H9 (cell line): ENCODE measurements around the gene SLC17A2. TPM values are rescaled to one million over a fixed set of nuclear protein-coding genes. Genes with fewer than 3 reads are reported as not detected.

Experiments
- DNase-seq: peaks from one replicate; pipeline ENCODE4 v3.0.0-alpha.2; 2017
- H2AFZ ChIP-seq: one replicate; pipeline ENCODE4 v1.6.1; 2013; ENCODE audit warnings: mild to moderate bottlenecking, low read length, control low read depth, moderate library complexity
- H2AK5ac ChIP-seq: 2 replicates; pipeline ENCODE4 v1.6.1; 2013; ENCODE audit warnings: low read length, control low read depth, mixed read lengths; ENCODE audit not compliant: insufficient read length
- H2BK120ac ChIP-seq: one replicate; pipeline ENCODE4 v1.6.1; 2013; ENCODE audit warnings: low read depth, mild to moderate bottlenecking, low read length, control low read depth, inconsistent platforms; ENCODE audit not compliant: poor library complexity, severe bottlenecking
- H2BK12ac ChIP-seq: 2 replicates; pipeline ENCODE4 v1.6.1; 2013; ENCODE audit warnings: low read length, control low read depth, mixed read lengths, low read depth; ENCODE audit not compliant: insufficient read length
- H2BK15ac ChIP-seq: 2 replicates; pipeline ENCODE4 v1.6.1; 2013; ENCODE audit warnings: low read depth, low read length, control low read depth
- H2BK20ac ChIP-seq: one replicate; pipeline ENCODE4 v1.6.1; 2013; ENCODE audit warnings: low read depth, mild to moderate bottlenecking, low read length, control low read depth, inconsistent platforms; ENCODE audit not compliant: poor library complexity, severe bottlenecking
- H2BK5ac ChIP-seq: 2 replicates; pipeline ENCODE4 v1.6.1; 2013; ENCODE audit warnings: low read length, control low read depth, mixed read lengths; ENCODE audit not compliant: insufficient read length
- H3K14ac ChIP-seq: 2 replicates; pipeline ENCODE4 v1.6.1; 2013; ENCODE audit warnings: low read length, control low read depth; ENCODE audit not compliant: insufficient read depth
- H3K18ac ChIP-seq: 2 replicates; pipeline ENCODE4 v1.6.1; 2013; ENCODE audit warnings: low read depth, mild to moderate bottlenecking, mixed read lengths, low read length, control low read depth; ENCODE audit not compliant: insufficient read length
- H3K23ac ChIP-seq: 2 replicates; pipeline ENCODE4 v1.6.1; 2013; ENCODE audit warnings: low read length, control low read depth, mixed read lengths, low read depth; ENCODE audit not compliant: insufficient read length
- H3K23me2 ChIP-seq: 2 replicates; pipeline ENCODE4 v1.6.1; 2013; ENCODE audit warnings: low read depth, mild to moderate bottlenecking, mixed read lengths, low read length, control low read depth; ENCODE audit not compliant: insufficient read length, poor library complexity, severe bottlenecking
- H3K27ac ChIP-seq: 2 replicates; pipeline ENCODE4 v1.5.1; 2013; ENCODE audit warnings: low read length, control low read depth, mixed read lengths, low read depth; ENCODE audit not compliant: insufficient read length
- H3K27me3 ChIP-seq: 2 replicates; pipeline ENCODE4 v1.6.1; 2013; ENCODE audit warnings: low read length, control low read depth, inconsistent platforms; ENCODE audit not compliant: insufficient read depth
- H3K4ac ChIP-seq: 2 replicates; pipeline ENCODE4 v1.6.1; 2013; ENCODE audit warnings: low read depth, mild to moderate bottlenecking, control low read depth, inconsistent platforms, low read length, moderate library complexity
- H3K4me1 ChIP-seq: 2 replicates; pipeline ENCODE4 v1.6.1; 2013; ENCODE audit warnings: low read length, control low read depth, inconsistent platforms; ENCODE audit not compliant: insufficient read depth
- H3K4me2 ChIP-seq: 2 replicates; pipeline ENCODE4 v1.6.1; 2013; ENCODE audit warnings: low read length, control low read depth, mixed read lengths; ENCODE audit not compliant: insufficient read length, insufficient read depth
- H3K56ac ChIP-seq: 2 replicates; pipeline ENCODE4 v1.6.1; 2013; ENCODE audit warnings: low read depth, mild to moderate bottlenecking, mixed read lengths, low read length, control low read depth; ENCODE audit not compliant: insufficient read length
- H3K79me1 ChIP-seq: 2 replicates; pipeline ENCODE4 v1.6.1; 2013; ENCODE audit warnings: low read depth, mild to moderate bottlenecking, moderate library complexity, low read length, control low read depth, inconsistent platforms; ENCODE audit not compliant: insufficient read depth, poor library complexity, severe bottlenecking
- H3K79me2 ChIP-seq: 2 replicates; pipeline ENCODE4 v1.6.1; 2013; ENCODE audit warnings: low read length, control low read depth, inconsistent platforms; ENCODE audit not compliant: insufficient read depth
- H3K9ac ChIP-seq: 2 replicates; pipeline ENCODE4 v1.6.1; 2013; ENCODE audit warnings: low read length, control low read depth, mixed read lengths; ENCODE audit not compliant: insufficient read length; ENCODE audit errors: extremely low read depth
- H3K9me3 ChIP-seq: one replicate; pipeline ENCODE4 v1.6.1; 2013; ENCODE audit warnings: low read depth, low read length, inconsistent platforms; ENCODE audit not compliant: control insufficient read depth
- H3T11ph ChIP-seq: one replicate; pipeline ENCODE4 v1.6.1; 2013; ENCODE audit warnings: mild to moderate bottlenecking, low read length, control low read depth, inconsistent platforms
- H4K20me1 ChIP-seq: one replicate; pipeline ENCODE4 v1.6.1; 2013; ENCODE audit not compliant: control insufficient read depth, insufficient read length, insufficient read depth
- H4K5ac ChIP-seq: 2 replicates; pipeline ENCODE4 v1.6.1; 2013; ENCODE audit warnings: low read depth, mild to moderate bottlenecking, mixed read lengths, low read length, control low read depth; ENCODE audit not compliant: insufficient read length
- H4K8ac ChIP-seq: replicated peaks from 2 replicates; pipeline ENCODE4 v1.6.1; 2013; ENCODE audit warnings: low read length, control low read depth, mixed read lengths, low read depth; ENCODE audit not compliant: insufficient read length
- H4K91ac ChIP-seq: 2 replicates; pipeline ENCODE4 v1.6.1; 2013; ENCODE audit warnings: low read depth, mild to moderate bottlenecking, moderate library complexity, mixed read lengths, low read length, control low read depth; ENCODE audit not compliant: insufficient read length
- H3K27ac Mint-ChIP-seq, 3 experiments: 2 replicates in 2 of 3; 3 replicates in 1 of 3; pipeline ENCODE4 v1.8.0; 2020 to 2021; ENCODE audit warnings: mixed read lengths in 3 of 3, mild to moderate bottlenecking in 1 of 3, moderate library complexity in 1 of 3
- H3K27me3 Mint-ChIP-seq: 2 replicates; pipeline ENCODE4 v1.8.0; 2021; ENCODE audit warnings: low read depth, mild to moderate bottlenecking, moderate library complexity, mixed read lengths
- H3K36me3 Mint-ChIP-seq, 3 experiments: 2 replicates in 2 of 3; 3 replicates in 1 of 3; pipeline ENCODE4 v1.8.0; 2020 to 2021; ENCODE audit warnings: low read depth in 3 of 3, mixed read lengths in 3 of 3; ENCODE audit not compliant: insufficient read depth in 1 of 3
- H3K4me1 Mint-ChIP-seq, 2 experiments: 2 replicates each; pipeline ENCODE4 v1.8.0; 2020; ENCODE audit warnings: mixed read lengths in 2 of 2
- H3K4me3 Mint-ChIP-seq, 2 experiments: 2 replicates in 1 of 2; 3 replicates in 1 of 2; pipeline ENCODE4 v1.8.0; 2020 to 2021; ENCODE audit warnings: mild to moderate bottlenecking in 2 of 2, mixed read lengths in 2 of 2, moderate library complexity in 1 of 2
- H3K9me3 Mint-ChIP-seq, 2 experiments: 2 replicates in 1 of 2; 3 replicates in 1 of 2; pipeline ENCODE4 v1.8.0; 2020; ENCODE audit warnings: mild to moderate bottlenecking in 2 of 2, mixed read lengths in 2 of 2, moderate library complexity in 1 of 2
- CTCF ChIP-seq: fragments of 200-600 bp; sonication (generic); conservative IDR thresholded peaks from 3 replicates; pipeline ENCODE4 v1.8.0; 2021; ENCODE audit warnings: antibody characterized with exemption, mild to moderate bottlenecking
- WGBS: extraction: QIAGEN DNeasy Blood & Tissue Kit; methylation state at CpG from one replicate; pipeline ENCODE4 v1.1.7; 2013; ENCODE audit warnings: missing lambda C conversion rate, low lambda C conversion rate, mixed read lengths; ENCODE audit not compliant: insufficient read length; ENCODE audit errors: extremely low coverage; 5-methylcytosine and 5-hydroxymethylcytosine counted together
- total RNA-seq: library from RNA; stranded (reverse); gene quantifications from 2 replicates; pipeline ENCODE4 v1.2.1, GENCODE V29; 2021

SLC17A2 gene
- total RNA-seq, 1 experiment from 2014 or later: not detected

- Mint-ChIP-seq H3K27ac (no peak overlapping the region), H3K27me3 (peaks cover 5% of the 10 kb centered on the region), H3K36me3 (peaks cover 13 to 39% (median 20%) of the 10 kb centered on the region in 3 experiments), H3K4me3 (no peak overlapping the region), H3K4me1 (peaks cover 28 to 29% of the 10 kb centered on the region in 2 experiments), H3K9me3 (peaks cover 29% of the 10 kb centered on the region in 2 experiments)
- Histone ChIP-seq H3K14ac (no peak overlapping the region), H2BK12ac (no peak overlapping the region), H3K23me2 (no peaks in the 10 kb centered on the region), H3K4me1 (peaks cover 10% of the 10 kb centered on the region), H4K91ac (no peak overlapping the region), H3T11ph (no peak overlapping the region), H3K18ac (no peak overlapping the region), H3K56ac (no peak overlapping the region), H4K5ac (no peak overlapping the region), H3K4me2 (no peak overlapping the region), H2AK5ac (no peak overlapping the region), H2AFZ (no peak overlapping the region), H3K27me3 (no peaks in the 10 kb centered on the region), H4K8ac (no peak overlapping the region), H3K79me2 (no peaks in the 10 kb centered on the region), H2BK20ac (no peak overlapping the region), H2BK120ac (no peak overlapping the region), H3K9ac (no peak overlapping the region), H4K20me1 (no peaks in the 10 kb centered on the region), H3K4ac (no peak overlapping the region), H3K9me3 (peaks cover 5% of the 10 kb centered on the region), H2BK15ac (no peak overlapping the region), H3K27ac (no peak overlapping the region), H3K23ac (no peak overlapping the region), H2BK5ac (no peak overlapping the region), H3K79me1 (no peaks in the 10 kb centered on the region)
- WGBS: no CpG with 5 or more reads among the region's 3 CpGs
- no peak for DNase-seq
- TF ChIP-seq CTCF: no peak
Measured at GRCh38 chr6:25958700-25959162, 28.2 kb upstream of the SLC17A2 start.
